ENCODE data around the gene CNOT4. TPM values are rescaled to one million over a fixed set of nuclear protein-coding genes. Genes with fewer than 3 reads are reported as not detected.
"Not testable (repeated sequence)": the region's sequence is repeated elsewhere in the genome, so short reads cannot be mapped to it uniquely, and the experiment has no call there.

CNOT4 gene
- total RNA-seq, 2 experiments from 2014 or later: 22.1 to 23.3 TPM

DNA sequence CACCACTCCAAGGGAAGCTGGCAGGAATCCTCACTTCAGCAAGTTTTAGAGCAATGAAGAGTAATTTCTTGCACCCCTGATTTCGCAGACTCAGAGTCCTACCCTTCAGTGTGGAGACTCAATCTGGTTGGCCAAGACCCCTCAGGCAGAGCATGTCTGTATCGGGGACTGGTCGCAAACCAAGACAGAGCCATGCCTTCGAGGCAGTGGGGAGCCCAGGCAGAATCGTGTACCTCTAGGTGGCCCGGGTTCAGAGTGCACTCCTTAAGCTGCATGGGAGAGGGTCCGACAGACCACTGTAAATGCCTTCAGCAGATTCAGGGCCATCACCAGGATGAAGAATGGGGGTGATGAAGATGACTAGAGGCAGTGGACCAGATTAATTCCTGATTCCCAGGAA is 181.4 kb downstream of the CNOT4 start:
- no peak overlapping the region for H3K27ac Mint-ChIP-seq
- no peak for DNase-seq
- POLR2A ChIA-PET: no interaction called here
- no peak overlapping the region for H3K4me3 Mint-ChIP-seq
- H3K4me1 Mint-ChIP-seq (ENCODE audit: low read depth): peaks cover 3% of the 10 kb centered on the region
- H3K27me3 Mint-ChIP-seq (ENCODE audit: low read depth): no peaks in the 10 kb centered on the region
- CTCF ChIA-PET: no interaction called here
- no peaks in the 10 kb centered on the region for H3K9me3 Mint-ChIP-seq (ENCODE audit: insufficient read depth)
- no peak for ATAC-seq
- H3K36me3 Mint-ChIP-seq (ENCODE audit: low read depth): no peaks in the 10 kb centered on the region

DNA sequence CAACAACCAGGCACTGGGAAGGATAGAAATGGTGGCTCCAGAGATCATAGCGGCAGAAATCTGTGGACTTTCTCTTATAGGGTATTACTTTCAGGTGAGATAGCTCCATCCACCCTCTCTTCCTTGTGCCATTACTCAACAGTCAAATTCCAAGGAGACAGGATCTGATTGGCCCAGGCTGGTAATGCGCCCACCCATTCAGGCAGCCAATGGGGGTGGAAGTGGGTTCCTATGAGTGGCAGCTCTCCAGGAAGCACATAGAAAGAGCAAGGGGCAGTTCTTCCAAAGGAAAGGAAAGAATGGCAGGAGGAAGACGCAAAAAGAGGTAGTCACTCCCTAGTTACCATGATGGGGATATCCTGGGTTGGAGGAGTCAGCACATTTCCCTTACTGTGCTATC is 181.8 kb downstream of the CNOT4 start:
- Mint-ChIP-seq H3K27ac (no peak overlapping the region), H3K4me3 (no peak overlapping the region), H3K27me3 (ENCODE audit: low read depth) (no peaks in the 10 kb centered on the region), H3K4me1 (ENCODE audit: low read depth) (peaks cover 3% of the 10 kb centered on the region), H3K9me3 (ENCODE audit: insufficient read depth) (no peaks in the 10 kb centered on the region), H3K36me3 (ENCODE audit: low read depth) (no peaks in the 10 kb centered on the region)
- ATAC-seq: no peak
- POLR2A ChIA-PET: no interaction called here
- CTCF ChIA-PET: no interaction called here
- DNase-seq: no peak

DNA sequence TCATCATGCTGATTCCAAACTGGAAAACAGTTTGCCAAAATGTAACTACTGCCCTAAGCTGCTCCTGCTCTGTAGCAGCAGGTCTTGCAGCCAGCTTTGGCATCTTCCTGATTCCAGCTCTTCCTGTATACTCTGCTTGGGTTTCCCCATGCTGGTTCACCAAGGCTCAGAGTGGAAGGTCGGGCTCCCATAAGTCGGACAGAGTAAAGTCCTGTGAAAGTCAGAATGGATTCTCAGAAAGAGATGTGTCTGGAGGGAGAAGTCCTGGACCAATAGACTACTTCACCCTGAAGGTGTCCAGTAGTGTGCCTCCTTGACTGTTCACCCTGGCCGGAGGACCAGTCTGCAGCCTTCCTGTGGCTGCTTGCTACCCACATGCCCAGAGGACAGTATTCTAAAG is 182.4 kb downstream of the CNOT4 start:
- DNase-seq: no peak
- H3K4me3 Mint-ChIP-seq: no peak overlapping the region
- no peaks in the 10 kb centered on the region for H3K27me3 Mint-ChIP-seq (ENCODE audit: low read depth)
- ATAC-seq: no peak
- H3K36me3 Mint-ChIP-seq (ENCODE audit: low read depth): no peaks in the 10 kb centered on the region
- ChIA-PET POLR2A (no interaction called here), CTCF (no interaction called here)
- no peaks in the 10 kb centered on the region for H3K9me3 Mint-ChIP-seq (ENCODE audit: insufficient read depth)
- peaks cover 3% of the 10 kb centered on the region for H3K4me1 Mint-ChIP-seq (ENCODE audit: low read depth)
- no peak overlapping the region for H3K27ac Mint-ChIP-seq

DNA sequence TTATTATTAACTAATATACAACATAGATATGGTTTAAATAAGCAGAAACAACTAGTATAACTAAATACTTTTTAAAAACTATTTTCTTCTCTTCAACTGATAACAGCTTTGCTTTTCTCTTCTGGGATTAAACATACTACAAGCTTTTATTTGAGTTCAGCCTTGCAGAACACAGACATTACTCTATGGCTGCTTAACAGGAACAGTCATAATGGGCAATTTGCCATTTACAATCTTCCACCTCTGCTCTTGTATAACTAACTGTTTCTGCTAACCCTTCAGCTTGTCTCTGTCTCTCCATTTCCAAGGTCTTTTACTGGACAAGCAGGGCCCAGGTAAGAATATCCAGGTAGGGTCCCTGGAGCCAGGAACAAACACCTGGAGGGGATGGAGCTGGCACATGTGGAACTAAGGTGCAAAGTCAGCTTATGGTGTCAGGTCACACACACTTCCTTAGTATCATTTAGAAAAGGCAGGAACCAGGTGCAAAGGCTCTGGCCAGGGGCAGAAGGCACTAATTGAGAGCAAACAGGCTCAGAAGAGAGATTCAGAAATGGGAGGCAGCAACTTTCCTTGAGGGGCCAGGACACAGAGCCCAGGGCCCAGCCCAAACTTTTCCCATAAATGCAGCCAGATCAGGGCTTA is 183.1 kb downstream of the CNOT4 start:
- H3K27ac Mint-ChIP-seq: no peak overlapping the region
- DNase-seq (no peak), ATAC-seq (no peak)
- H3K4me3 Mint-ChIP-seq: no peak overlapping the region
- H3K9me3 Mint-ChIP-seq (ENCODE audit: insufficient read depth): no peaks in the 10 kb centered on the region
- peaks cover 3% of the 10 kb centered on the region for H3K4me1 Mint-ChIP-seq (ENCODE audit: low read depth)
- CTCF ChIA-PET: interaction anchor here (1.0 kb wide), 1 partner anchor 8 kb away, joined by 3 read pairs; no protein-coding TSS in a partner anchor
- H3K36me3 Mint-ChIP-seq (ENCODE audit: low read depth): no peaks in the 10 kb centered on the region
- POLR2A ChIA-PET: no interaction called here
- H3K27me3 Mint-ChIP-seq (ENCODE audit: low read depth): no peaks in the 10 kb centered on the region

DNA sequence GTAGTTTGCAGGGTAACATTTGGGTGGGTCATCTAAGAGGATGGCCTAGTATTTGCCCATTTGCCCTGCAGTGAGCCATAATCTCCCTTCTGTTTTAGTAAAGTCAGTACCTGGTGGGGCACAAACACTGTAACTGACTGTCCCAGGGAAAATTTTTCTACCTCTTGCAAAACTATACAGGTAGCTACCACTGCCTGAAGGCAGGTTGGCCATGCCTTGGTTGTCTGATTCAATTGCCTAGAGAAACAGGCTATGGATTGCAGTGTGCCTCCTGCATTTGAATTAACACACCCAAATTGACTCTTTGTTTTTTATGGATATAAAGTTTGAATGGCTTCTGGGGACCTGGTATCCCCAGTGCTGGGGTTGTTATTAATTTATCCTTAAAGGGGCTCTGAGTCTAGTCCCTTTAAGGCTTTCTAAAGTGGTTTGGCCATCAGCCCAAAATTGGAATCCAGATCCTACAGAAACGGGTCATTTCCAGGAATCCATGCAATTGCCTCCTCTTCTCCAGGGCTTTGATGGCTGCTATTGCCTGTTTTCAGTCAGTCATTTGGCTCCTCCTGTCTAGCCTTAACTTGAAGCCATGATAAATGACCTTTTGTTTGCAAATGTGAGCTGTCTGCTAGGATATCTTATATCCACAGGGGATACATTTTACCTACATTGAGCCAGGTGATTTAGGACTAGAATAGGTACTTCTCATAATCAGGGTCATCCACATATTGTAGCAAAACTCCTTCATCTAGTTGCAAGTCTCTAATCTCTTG is 187.1 kb downstream of the CNOT4 start:
- ChIA-PET POLR2A (no interaction called here), CTCF (no interaction called here)
- Mint-ChIP-seq H3K9me3 (ENCODE audit: insufficient read depth) (no peaks in the 10 kb centered on the region), H3K4me3 (no peak overlapping the region), H3K36me3 (ENCODE audit: low read depth) (no peaks in the 10 kb centered on the region), H3K27me3 (ENCODE audit: low read depth) (no peaks in the 10 kb centered on the region), H3K27ac (no peak overlapping the region), H3K4me1 (ENCODE audit: low read depth) (no peaks in the 10 kb centered on the region)
- DNase-seq: no peak
- ATAC-seq: no peak

DNA sequence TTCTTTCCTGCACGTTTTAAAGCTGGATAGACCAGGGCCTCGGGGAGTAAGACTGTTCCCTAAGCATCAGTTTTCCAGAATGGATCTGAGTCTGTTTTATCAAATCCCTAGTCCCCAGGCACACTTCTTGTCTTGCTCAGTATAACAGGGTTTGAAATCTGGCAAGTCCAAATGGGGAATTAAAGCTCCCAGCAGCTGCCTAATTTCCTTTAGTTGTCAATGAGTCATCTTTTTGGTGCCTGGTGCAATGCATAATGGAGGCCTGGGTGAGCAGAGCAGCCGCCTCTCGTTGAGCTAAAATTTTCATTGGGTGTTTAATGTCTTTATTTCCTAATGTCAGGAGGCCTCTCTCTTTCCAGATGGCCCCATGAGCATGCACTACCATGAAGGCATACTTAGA is 188.3 kb downstream of the CNOT4 start:
- ChIA-PET POLR2A (no interaction called here), CTCF (no interaction called here)
- no peaks in the 10 kb centered on the region for H3K27me3 Mint-ChIP-seq (ENCODE audit: low read depth)
- H3K27ac Mint-ChIP-seq: no peak overlapping the region
- no peaks in the 10 kb centered on the region for H3K9me3 Mint-ChIP-seq (ENCODE audit: insufficient read depth)
- no peak for DNase-seq
- H3K36me3 Mint-ChIP-seq (ENCODE audit: low read depth): no peaks in the 10 kb centered on the region
- no peak for ATAC-seq
- H3K4me3 Mint-ChIP-seq: no peak overlapping the region
- H3K4me1 Mint-ChIP-seq (ENCODE audit: low read depth): no peaks in the 10 kb centered on the region

DNA sequence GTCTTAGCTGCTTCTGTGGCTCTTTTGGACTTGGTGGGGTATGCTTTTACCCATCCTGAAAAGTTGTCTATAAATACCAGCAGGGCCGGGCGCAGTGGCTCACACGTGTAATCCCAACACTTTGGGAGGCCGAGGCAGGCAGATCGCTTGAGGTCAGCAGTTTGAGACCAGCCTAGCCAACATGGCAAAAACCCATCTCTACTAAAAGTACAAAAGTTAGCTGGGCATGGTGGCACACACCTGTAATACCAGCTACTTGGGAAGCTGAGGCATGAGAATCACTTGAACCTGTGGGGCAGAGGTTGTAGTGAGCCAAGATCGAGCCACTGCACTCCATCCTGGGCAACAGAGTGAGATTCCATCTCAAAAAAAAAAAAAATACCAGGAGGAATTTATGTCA is 188.9 kb downstream of the CNOT4 start:
- DNase-seq; H3K4me3 Mint-ChIP-seq; H3K27me3 Mint-ChIP-seq (ENCODE audit: low read depth); H3K36me3 Mint-ChIP-seq (ENCODE audit: low read depth); H3K4me1 Mint-ChIP-seq (ENCODE audit: low read depth); POLR2A ChIA-PET; H3K9me3 Mint-ChIP-seq (ENCODE audit: insufficient read depth); H3K27ac Mint-ChIP-seq; CTCF ChIA-PET; ATAC-seq: not testable (repeated sequence)

DNA sequence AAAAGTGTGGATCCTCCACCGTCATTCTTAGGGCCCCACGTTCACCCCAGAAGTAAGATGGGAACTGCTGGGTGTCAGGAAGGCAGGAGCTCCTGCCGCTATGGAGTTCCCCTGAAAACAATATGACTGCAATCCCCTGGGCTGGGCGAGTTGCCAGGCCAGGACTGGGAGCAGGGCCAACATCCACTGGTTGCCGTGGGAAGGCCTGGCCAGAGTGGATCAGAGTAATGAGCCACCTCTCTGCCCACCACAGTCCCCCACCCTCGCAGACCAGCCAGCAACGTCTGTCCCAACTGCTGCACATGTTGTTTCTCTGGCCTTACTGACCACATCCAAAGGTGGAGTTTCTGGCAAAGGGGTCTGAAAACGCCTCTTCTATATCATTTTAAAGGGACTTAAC is 189.6 kb downstream of the CNOT4 start:
- H3K36me3 Mint-ChIP-seq (ENCODE audit: low read depth): no peaks in the 10 kb centered on the region
- H3K27me3 Mint-ChIP-seq (ENCODE audit: low read depth): no peaks in the 10 kb centered on the region
- CTCF ChIA-PET: no interaction called here
- POLR2A ChIA-PET: no interaction called here
- no peak for ATAC-seq
- no peaks in the 10 kb centered on the region for H3K4me1 Mint-ChIP-seq (ENCODE audit: low read depth)
- H3K4me3 Mint-ChIP-seq: no peak overlapping the region
- H3K27ac Mint-ChIP-seq: no peak overlapping the region
- DNase-seq: no peak
- no peaks in the 10 kb centered on the region for H3K9me3 Mint-ChIP-seq (ENCODE audit: insufficient read depth)

DNA sequence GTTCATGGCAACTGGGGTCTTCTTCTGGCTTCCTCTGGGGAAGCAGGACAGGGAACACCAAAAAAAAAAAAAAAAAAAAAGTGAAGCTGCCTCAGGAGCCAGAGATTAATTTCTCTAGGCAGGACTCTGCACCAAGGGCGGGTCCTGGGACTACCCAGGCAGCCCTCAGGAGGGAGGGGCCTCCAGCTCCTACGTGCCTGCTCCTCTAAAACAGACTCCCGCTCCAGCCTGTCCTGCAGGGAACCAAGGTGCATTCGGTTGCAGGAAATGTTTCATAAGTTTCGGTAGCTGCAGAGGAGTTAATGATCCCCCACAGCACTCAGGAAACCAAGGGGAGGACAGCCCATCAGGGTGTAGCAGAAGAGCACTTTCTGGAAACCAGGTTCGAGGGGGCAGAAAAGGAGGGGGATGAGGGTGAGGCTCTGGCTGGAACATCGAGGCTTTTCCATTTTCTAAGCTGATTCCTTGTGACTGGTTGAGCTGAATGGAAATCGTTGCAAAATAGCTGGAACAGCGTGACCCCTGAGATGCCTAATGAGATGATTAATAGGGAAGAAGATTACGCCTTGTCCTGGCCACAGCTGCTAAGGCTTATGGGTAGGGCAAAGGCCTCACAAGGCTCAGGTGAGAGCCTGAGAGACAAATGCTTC is 192.1 kb downstream of the CNOT4 start:
- no peak overlapping the region for H3K4me3 Mint-ChIP-seq
- H3K27me3 Mint-ChIP-seq (ENCODE audit: low read depth): no peaks in the 10 kb centered on the region
- ChIA-PET CTCF (no interaction called here), POLR2A (no interaction called here)
- no peak overlapping the region for H3K27ac Mint-ChIP-seq
- ATAC-seq (no peak), DNase-seq (no peak)
- H3K4me1 Mint-ChIP-seq (ENCODE audit: low read depth): no peaks in the 10 kb centered on the region
- H3K9me3 Mint-ChIP-seq (ENCODE audit: insufficient read depth): no peaks in the 10 kb centered on the region
- H3K36me3 Mint-ChIP-seq (ENCODE audit: low read depth): no peaks in the 10 kb centered on the region

DNA sequence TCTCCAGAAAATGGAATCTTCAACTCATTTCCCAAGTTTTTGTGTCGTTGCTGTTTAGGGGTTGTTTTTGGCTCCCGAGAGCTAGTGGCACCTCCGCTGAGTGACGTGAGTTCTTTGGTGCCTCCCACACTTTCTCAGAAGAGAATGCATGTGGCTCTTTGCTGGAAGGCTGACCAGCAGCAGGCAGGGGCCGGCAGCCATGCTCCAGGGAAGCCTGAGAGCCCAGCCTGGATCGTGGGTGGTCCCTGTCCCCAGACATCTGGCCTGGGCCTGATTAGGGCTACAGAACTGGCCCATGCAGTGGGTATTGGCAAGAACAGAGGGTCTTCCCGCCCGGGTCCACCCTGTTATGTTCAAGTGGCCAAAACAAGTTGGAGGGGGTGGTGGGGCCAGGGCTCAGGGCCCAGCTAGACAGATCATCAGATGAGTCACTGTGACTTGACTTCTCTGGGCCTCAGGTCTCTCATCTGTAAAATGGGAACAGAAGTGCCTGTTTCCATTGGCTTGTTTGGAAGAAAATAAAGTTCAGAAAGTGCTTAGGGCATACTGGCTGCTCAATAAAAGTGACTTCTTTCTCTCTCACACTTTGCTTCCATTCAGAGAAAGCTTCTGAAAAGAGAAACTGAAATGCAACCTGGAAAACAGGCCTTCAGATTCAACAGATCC is 193.1 kb downstream of the CNOT4 start:
- DNase-seq (no peak), ATAC-seq (no peak)
- Mint-ChIP-seq H3K4me1 (ENCODE audit: low read depth) (no peaks in the 10 kb centered on the region), H3K9me3 (ENCODE audit: insufficient read depth) (no peaks in the 10 kb centered on the region), H3K27ac (no peak overlapping the region), H3K27me3 (ENCODE audit: low read depth) (no peaks in the 10 kb centered on the region), H3K36me3 (ENCODE audit: low read depth) (no peaks in the 10 kb centered on the region), H3K4me3 (no peak overlapping the region)
- POLR2A ChIA-PET: no interaction called here
- CTCF ChIA-PET: no interaction called here

DNA sequence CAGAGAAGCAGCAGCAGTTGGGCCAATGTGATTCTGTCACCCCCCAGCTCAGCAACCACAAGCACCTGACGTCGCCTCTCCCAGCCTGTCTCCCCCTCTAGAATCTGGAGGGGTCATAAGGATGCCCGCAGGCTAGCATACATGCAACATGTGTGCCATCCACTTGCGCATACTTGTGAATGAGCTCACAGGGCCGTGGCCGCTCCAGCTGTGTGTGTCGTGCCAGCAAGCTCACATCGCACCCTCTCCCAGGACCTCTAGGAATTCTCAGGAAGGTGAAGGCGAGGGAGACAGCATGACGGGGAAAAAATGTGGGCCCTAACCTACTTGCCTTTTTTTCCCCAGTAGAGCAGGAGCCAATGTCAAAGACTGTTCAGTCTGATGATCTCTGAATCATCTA is 195.9 kb downstream of the CNOT4 start:
- DNase-seq: no peak
- CTCF ChIA-PET: no interaction called here
- no peaks in the 10 kb centered on the region for H3K36me3 Mint-ChIP-seq (ENCODE audit: low read depth)
- H3K9me3 Mint-ChIP-seq (ENCODE audit: insufficient read depth): no peaks in the 10 kb centered on the region
- no peak overlapping the region for H3K4me3 Mint-ChIP-seq
- no peak for ATAC-seq
- POLR2A ChIA-PET: no interaction called here
- H3K4me1 Mint-ChIP-seq (ENCODE audit: low read depth): no peaks in the 10 kb centered on the region
- no peak overlapping the region for H3K27ac Mint-ChIP-seq
- no peaks in the 10 kb centered on the region for H3K27me3 Mint-ChIP-seq (ENCODE audit: low read depth)
